Measurements from ENCODE around the gene MEGF8. TPM values are rescaled to one million over a fixed set of nuclear protein-coding genes. Genes with fewer than 3 reads are reported as not detected.

MEGF8 gene
- total and polyA plus RNA-seq, 9 of the 15 experiments (the other 6 are each of a cell fraction or from before 2014, with no cell fraction given): 0.28 to 13.1 (median 3.0) TPM

DNA sequence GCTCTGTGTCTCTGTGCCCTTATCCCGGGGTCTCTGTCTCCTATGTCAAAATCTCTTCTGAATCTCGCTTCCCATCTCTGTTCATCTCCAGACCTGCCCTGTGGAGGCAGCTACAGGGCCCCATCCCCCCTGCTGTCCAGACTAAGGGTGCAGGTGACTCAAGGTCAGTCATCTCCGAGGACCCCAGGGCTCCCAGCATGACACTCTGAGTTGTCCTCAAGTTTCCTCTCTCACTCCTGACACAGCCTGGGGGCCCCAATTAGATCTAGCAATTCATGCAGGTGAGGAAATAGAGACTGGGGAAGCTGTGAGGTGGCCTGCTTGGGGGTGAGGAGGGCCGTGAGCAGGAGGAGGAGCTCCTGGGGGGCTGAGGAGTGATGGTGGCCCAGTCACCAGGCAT, 66.7 kb downstream of the MEGF8 start (continued):
- TF ChIP-seq, protein P1, sequence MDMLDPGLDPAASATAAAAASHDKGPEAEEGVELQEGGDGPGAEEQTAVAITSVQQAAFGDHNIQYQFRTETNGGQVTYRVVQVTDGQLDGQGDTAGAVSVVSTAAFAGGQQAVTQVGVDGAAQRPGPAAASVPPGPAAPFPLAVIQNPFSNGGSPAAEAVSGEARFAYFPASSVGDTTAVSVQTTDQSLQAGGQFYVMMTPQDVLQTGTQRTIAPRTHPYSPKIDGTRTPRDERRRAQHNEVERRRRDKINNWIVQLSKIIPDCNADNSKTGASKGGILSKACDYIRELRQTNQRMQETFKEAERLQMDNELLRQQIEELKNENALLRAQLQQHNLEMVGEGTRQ (CRISPR knock-in tag; IDR thresholded peaks at IDR 0.05): no peak

DNA sequence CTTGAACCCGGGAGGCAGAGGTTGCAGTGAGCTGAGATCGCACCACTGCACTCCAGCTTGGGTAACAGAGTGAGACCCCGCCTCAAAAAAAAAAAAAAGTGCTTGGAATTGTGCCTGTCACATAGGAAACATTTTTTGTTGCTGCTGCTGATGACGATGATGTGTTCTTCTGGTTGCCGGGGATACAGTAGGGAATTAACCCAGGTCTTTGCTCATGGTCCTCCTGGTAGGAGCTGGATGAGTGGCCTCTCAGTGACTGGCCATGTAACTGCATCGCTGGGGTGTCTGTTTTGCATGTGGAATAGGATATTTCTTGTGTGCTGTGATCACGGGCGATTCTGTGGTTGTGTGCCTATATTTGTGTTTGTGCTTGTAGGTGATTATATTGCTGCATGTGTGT, 69.3 kb downstream of the MEGF8 start:
- DNase-seq (ENCODE audit: extremely low read depth in 1 of 4, low spot score in 3 of 4): no peak
- peaks cover 3% of the 10 kb centered on the region for H3K9me1 ChIP-seq (ENCODE audit: control insufficient read depth, insufficient read depth, low read length)
- H3K4me2 ChIP-seq (ENCODE audit: insufficient read depth, low read length): no peak overlapping the region
- H2AFZ ChIP-seq (ENCODE audit: low read depth, low read length): no peak overlapping the region
- H4K20me1 ChIP-seq (replicated peaks; ENCODE audit: control insufficient read depth, insufficient read depth, low read length): no peaks in the 10 kb centered on the region
- whole genome bisulfite sequencing (ENCODE audit: insufficient coverage, low coverage, missing lambda C conversion rate): 41% methylated on average over 8 of the region's 8 CpGs
- H3K9ac ChIP-seq (ENCODE audit: insufficient read depth in 1 of 2, low read depth in 2 of 2, low read length in 2 of 2): no peak overlapping the region
- no peak overlapping the region for H3K27ac ChIP-seq (ENCODE audit: extremely low read depth, low read depth, low read length)
- peaks cover 14 to 20% of the 10 kb centered on the region in 2 experiments for H3K4me1 ChIP-seq (replicated peaks in 1 of 2; ENCODE audit: control insufficient read depth in 2 of 2, insufficient read depth in 2 of 2, low read length in 2 of 2)
- no peaks in the 10 kb centered on the region for H3K9me3 ChIP-seq (replicated peaks; ENCODE audit: control insufficient read depth, insufficient read depth, low read depth, low read length)
- H3K4me3 ChIP-seq: no peak overlapping the region
- H3K27me3 ChIP-seq (ENCODE audit: control insufficient read depth in 2 of 2, insufficient read depth in 2 of 2, low read length in 2 of 2): peaks cover 16 to 18% of the 10 kb centered on the region in 2 experiments
- POLR2A ChIA-PET: interaction anchor here (0.6 to 0.7 kb wide), 3 partner anchors 212 to 375 kb away, joined by 3 to 4 read pairs (median 4); no protein-coding TSS in a partner anchor
- intact Hi-C loops (cut with micrococcal nuclease) (no loop called here), in situ Hi-C loops (cut with MboI) (no loop called here)
- FAIRE-seq: no peak
- H3K79me2 ChIP-seq (ENCODE audit: control insufficient read depth, insufficient read depth, low read length): peaks cover 6% of the 10 kb centered on the region; the same call in 1 of the 3 replicates
- TF ChIP-seq MIER1 (IDR thresholded peaks at IDR 0.05; ENCODE audit: low read depth) (no peak), ZNF174 (CRISPR knock-in tag; IDR thresholded peaks at IDR 0.05) (no peak), ILF3 (IDR thresholded peaks at IDR 0.05; ENCODE audit: borderline replicate concordance) (no peak), SP1 (CRISPR knock-in tag; IDR thresholded peaks at IDR 0.05) (no peak), COPS2 (conservative IDR thresholded peaks at IDR 0.05) (no peak), POU5F1 (IDR thresholded peaks at IDR 0.05; ENCODE audit: borderline replicate concordance, low read depth, low read length, partially characterized antibody) (no peak)
- TF ChIP-seq, protein P2, sequence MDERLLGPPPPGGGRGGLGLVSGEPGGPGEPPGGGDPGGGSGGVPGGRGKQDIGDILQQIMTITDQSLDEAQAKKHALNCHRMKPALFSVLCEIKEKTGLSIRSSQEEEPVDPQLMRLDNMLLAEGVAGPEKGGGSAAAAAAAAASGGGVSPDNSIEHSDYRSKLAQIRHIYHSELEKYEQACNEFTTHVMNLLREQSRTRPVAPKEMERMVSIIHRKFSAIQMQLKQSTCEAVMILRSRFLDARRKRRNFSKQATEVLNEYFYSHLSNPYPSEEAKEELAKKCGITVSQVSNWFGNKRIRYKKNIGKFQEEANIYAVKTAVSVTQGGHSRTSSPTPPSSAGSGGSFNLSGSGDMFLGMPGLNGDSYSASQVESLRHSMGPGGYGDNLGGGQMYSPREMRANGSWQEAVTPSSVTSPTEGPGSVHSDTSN (CRISPR knock-in tag; IDR thresholded peaks at IDR 0.05; ENCODE audit: low read depth): no peak
- TF ChIP-seq, protein P2 (tag; conservative IDR thresholded peaks at IDR 0.05; ENCODE audit: low read depth): no peak
- no TSS peak for BruUV-seq (replicated peaks)
- no peaks in the 10 kb centered on the region for H3K36me3 ChIP-seq (ENCODE audit: control insufficient read depth, insufficient read depth, low read length)
- ATAC-seq: no peak
- CTCF ChIA-PET (ENCODE audit: low intra/inter-chr PET ratio): no interaction called here

Measured in K562 (cell line).